Stomach (tissue), 4 donors: ENCODE measurements around the gene CHCHD6.

Experiments
- CTCF ChIP-seq, 7 experiments: fragments of 450-650 bp in 4 of 7; fragments of 200-600 bp in 3 of 7; sonication (generic) in 3 of 7; IDR thresholded peaks; one replicate each; pipeline ENCODE4 v1.5.1; 2016 to 2019; ENCODE audit warnings: antibody characterized with exemption in 7 of 7, control low read depth in 2 of 7, mild to moderate bottlenecking in 1 of 7
- POLR2A ChIP-seq, 4 donors: fragments of 450-650 bp; IDR thresholded peaks; one replicate each; pipeline ENCODE4 v1.6.1; 2016; ENCODE audit warnings: antibody characterized with exemption in 4 of 4, control low read depth in 2 of 4, mild to moderate bottlenecking in 1 of 4, moderate library complexity in 1 of 4
- POLR2AphosphoS5 ChIP-seq, 3 donors: sonication (generic); formaldehyde crosslinking; IDR thresholded peaks; one replicate each; pipeline ENCODE4 v1.6.1; 2016; ENCODE audit warnings: antibody characterized with exemption in 3 of 3

GRCh38 chr3:126679831-126680666 is 24.0 kb upstream of the CHCHD6 start:
- TF ChIP-seq CTCF (IDR thresholded peaks at IDR 0.05): no peak
- no peak for TF ChIP-seq POLR2A (IDR thresholded peaks at IDR 0.05)
- no peak for TF ChIP-seq POLR2AphosphoS5 (IDR thresholded peaks at IDR 0.05)
